Stimulated activated naive CD8-positive, alpha-beta T cell treated with anti-CD3 and anti-CD28 coated beads, Interleukin-15, Interleukin-2, amounts not matched to agents 100 ng/mL and 50 ng/mL, for 24 hours (primary cell): ENCODE results near the gene ST6GALNAC5.

ENCODE experiments used
- H3K27ac Mint-ChIP-seq: one replicate; pipeline ENCODE4 v1.8.0; 2021; ENCODE audit warnings: mild to moderate bottlenecking, mixed read lengths
- H3K27me3 Mint-ChIP-seq: one replicate; pipeline ENCODE4 v1.8.0; 2021; ENCODE audit warnings: mixed read lengths
- H3K36me3 Mint-ChIP-seq: one replicate; pipeline ENCODE4 v1.8.0; 2021; ENCODE audit warnings: low read depth, mixed read lengths
- H3K4me1 Mint-ChIP-seq: one replicate; pipeline ENCODE4 v1.8.0; 2021; ENCODE audit warnings: low read depth, mixed read lengths
- H3K4me3 Mint-ChIP-seq: one replicate; pipeline ENCODE4 v1.8.0; 2021; ENCODE audit warnings: mild to moderate bottlenecking, mixed read lengths
- H3K9me3 Mint-ChIP-seq: one replicate; pipeline ENCODE4 v1.8.0; 2021; ENCODE audit warnings: mixed read lengths

Gene ST6GALNAC5

GRCh38 chr1:77057994-77058585 lies 190.8 kb downstream of the ST6GALNAC5 start:
- Mint-ChIP-seq H3K27me3 (peaks cover 4% of the 10 kb centered on the region), H3K4me3 (no peak overlapping the region)

GRCh38 chr1:77060000-77060399 lies 192.7 kb downstream of the ST6GALNAC5 start:
- Mint-ChIP-seq H3K36me3 (no peaks in the 10 kb centered on the region), H3K9me3 (no peaks in the 10 kb centered on the region), H3K4me3 (no peak overlapping the region), H3K27ac (no peak overlapping the region), H3K27me3 (peaks cover 4% of the 10 kb centered on the region), H3K4me1 (no peaks in the 10 kb centered on the region)

More at GRCh38 chr1:77057994-77058585, 190.8 kb downstream of the ST6GALNAC5 start:
- H3K9me3 Mint-ChIP-seq: no peaks in the 10 kb centered on the region
- H3K36me3 Mint-ChIP-seq: no peaks in the 10 kb centered on the region
- H3K4me1 Mint-ChIP-seq: no peaks in the 10 kb centered on the region
- no peak overlapping the region for H3K27ac Mint-ChIP-seq

- Mint-ChIP-seq H3K4me1 (no peaks in the 10 kb centered on the region), H3K27me3 (peaks cover 4% of the 10 kb centered on the region), H3K4me3 (no peak overlapping the region), H3K9me3 (no peaks in the 10 kb centered on the region), H3K27ac (no peak overlapping the region), H3K36me3 (no peaks in the 10 kb centered on the region)
Observed at GRCh38 chr1:77061162-77061561, 193.9 kb downstream of the ST6GALNAC5 start.

GRCh38 chr1:77063118-77063517 lies 195.8 kb downstream of the ST6GALNAC5 start:
- Mint-ChIP-seq H3K4me3 (no peak overlapping the region), H3K27me3 (peaks cover 4% of the 10 kb centered on the region)

GRCh38 chr1:77064246-77064645 lies 197.0 kb downstream of the ST6GALNAC5 start:
- Mint-ChIP-seq H3K27ac (no peak overlapping the region), H3K4me3 (no peak overlapping the region), H3K4me1 (no peaks in the 10 kb centered on the region), H3K27me3 (peaks cover 4% of the 10 kb centered on the region), H3K9me3 (no peaks in the 10 kb centered on the region), H3K36me3 (no peaks in the 10 kb centered on the region)

More at GRCh38 chr1:77063118-77063517, 195.8 kb downstream of the ST6GALNAC5 start:
- Mint-ChIP-seq H3K36me3 (no peaks in the 10 kb centered on the region), H3K4me1 (no peaks in the 10 kb centered on the region), H3K27ac (no peak overlapping the region), H3K9me3 (no peaks in the 10 kb centered on the region)

GRCh38 chr1:77065693-77066342 lies 198.5 kb downstream of the ST6GALNAC5 start:
- H3K4me1 Mint-ChIP-seq: no peaks in the 10 kb centered on the region
- no peaks in the 10 kb centered on the region for H3K9me3 Mint-ChIP-seq
- H3K36me3 Mint-ChIP-seq: no peaks in the 10 kb centered on the region
- H3K4me3 Mint-ChIP-seq: no peak overlapping the region
- no peak overlapping the region for H3K27ac Mint-ChIP-seq
- H3K27me3 Mint-ChIP-seq: no peaks in the 10 kb centered on the region

- Mint-ChIP-seq H3K4me1 (no peaks in the 10 kb centered on the region), H3K27me3 (no peaks in the 10 kb centered on the region), H3K9me3 (no peaks in the 10 kb centered on the region), H3K27ac (no peak overlapping the region), H3K36me3 (no peaks in the 10 kb centered on the region), H3K4me3 (no peak overlapping the region)
Observed at GRCh38 chr1:77068013-77068412, 200.7 kb downstream of the ST6GALNAC5 start.

- no peaks in the 10 kb centered on the region for H3K4me1 Mint-ChIP-seq
- no peak overlapping the region for H3K4me3 Mint-ChIP-seq
- H3K27ac Mint-ChIP-seq: no peak overlapping the region
- H3K9me3 Mint-ChIP-seq: peaks cover 5% of the 10 kb centered on the region
- no peaks in the 10 kb centered on the region for H3K36me3 Mint-ChIP-seq
- H3K27me3 Mint-ChIP-seq: peaks cover 11% of the 10 kb centered on the region
Observed at GRCh38 chr1:77076759-77077158, 209.5 kb downstream of the ST6GALNAC5 start.

- Mint-ChIP-seq H3K9me3 (no peaks in the 10 kb centered on the region), H3K36me3 (no peaks in the 10 kb centered on the region), H3K4me3 (no peak overlapping the region), H3K27ac (no peak overlapping the region), H3K4me1 (no peaks in the 10 kb centered on the region), H3K27me3 (no peaks in the 10 kb centered on the region)
Observed at GRCh38 chr1:77081834-77082233, 214.6 kb downstream of the ST6GALNAC5 start.

- Mint-ChIP-seq H3K36me3 (no peaks in the 10 kb centered on the region), H3K4me1 (no peaks in the 10 kb centered on the region), H3K4me3 (no peak overlapping the region), H3K9me3 (no peaks in the 10 kb centered on the region), H3K27ac (no peak overlapping the region), H3K27me3 (no peaks in the 10 kb centered on the region)
Observed at GRCh38 chr1:77084457-77084856, 217.2 kb downstream of the ST6GALNAC5 start.

- Mint-ChIP-seq H3K27ac (no peak overlapping the region), H3K4me1 (no peaks in the 10 kb centered on the region), H3K36me3 (no peaks in the 10 kb centered on the region), H3K27me3 (no peaks in the 10 kb centered on the region), H3K9me3 (no peaks in the 10 kb centered on the region), H3K4me3 (no peak overlapping the region)
Observed at GRCh38 chr1:77085109-77085508, 217.8 kb downstream of the ST6GALNAC5 start.

GRCh38 chr1:77089756-77090155 lies 222.5 kb downstream of the ST6GALNAC5 start:
- Mint-ChIP-seq H3K4me3 (no peak overlapping the region), H3K27me3 (no peaks in the 10 kb centered on the region), H3K27ac (no peak overlapping the region), H3K36me3 (peaks cover 7% of the 10 kb centered on the region), H3K4me1 (no peaks in the 10 kb centered on the region), H3K9me3 (no peaks in the 10 kb centered on the region)

GRCh38 chr1:77095236-77095635 lies 228.0 kb downstream of the ST6GALNAC5 start:
- Mint-ChIP-seq H3K4me3 (no peak overlapping the region), H3K27me3 (no peaks in the 10 kb centered on the region), H3K36me3 (peaks cover 27% of the 10 kb centered on the region), H3K27ac (no peak overlapping the region), H3K9me3 (peaks cover 7% of the 10 kb centered on the region), H3K4me1 (no peaks in the 10 kb centered on the region)

- Mint-ChIP-seq H3K27ac (no peak overlapping the region), H3K4me3 (no peak overlapping the region), H3K9me3 (peaks cover 7% of the 10 kb centered on the region), H3K36me3 (peaks cover 23% of the 10 kb centered on the region), H3K4me1 (no peaks in the 10 kb centered on the region), H3K27me3 (no peaks in the 10 kb centered on the region)
Observed at GRCh38 chr1:77096496-77097255, 229.4 kb downstream of the ST6GALNAC5 start.

GRCh38 chr1:77100875-77101274 lies 233.6 kb downstream of the ST6GALNAC5 start:
- Mint-ChIP-seq H3K9me3 (peaks cover 7% of the 10 kb centered on the region), H3K36me3 (peaks cover 27% of the 10 kb centered on the region), H3K27me3 (no peaks in the 10 kb centered on the region), H3K4me1 (no peaks in the 10 kb centered on the region), H3K4me3 (no peak overlapping the region), H3K27ac (no peak overlapping the region)
